SK-N-SH (cell line): ENCODE measurements around the gene SLC30A5. TPM values are rescaled to one million over a fixed set of nuclear protein-coding genes. Genes with fewer than 3 reads are reported as not detected.

Source experiments
- CTCF ChIA-PET: fragments of 300-600, 350-600 bp; formaldehyde crosslinking; extraction: SDS; loops from one replicate; lab custom pipeline; 2021; lab: Yijun Ruan, JAX
- POLR2A ChIA-PET: fragments of 350-600 bp; sonication (Branson Sonifier 250); formaldehyde crosslinking; extraction: SDS; loops from one replicate; lab custom pipeline; 2020; ENCODE audit warnings: antibody characterized with exemption, inconsistent platforms; lab: Yijun Ruan, JAX
- DNase-seq: peaks from one replicate; pipeline ENCODE4 v3.0.0; 2012
- H2AFZ ChIP-seq: fragments of 200-600 bp; sonication (generic); 2 replicates; pipeline ENCODE4 v1.8.1; 2016; ENCODE audit warnings: antibody characterized with exemption, mild to moderate bottlenecking, low read depth
- H3F3A ChIP-seq: fragments of 200-600 bp; sonication (generic); replicated peaks from 2 replicates; pipeline ENCODE3; 2016; ENCODE audit warnings: antibody characterized with exemption, mild to moderate bottlenecking; ENCODE audit not compliant: insufficient read depth
- H3K27ac ChIP-seq, 2 experiments: fragments of 200-500 bp in 1 of 2; fragments of 200-600 bp in 1 of 2; sonication (Bioruptor generic) in 1 of 2; sonication (generic), shearing (Covaris generic) in 1 of 2; 2 replicates each; pipeline versions ENCODE4 v1.5.1 to v1.6.1; 2014 to 2016; ENCODE audit warnings: low read depth in 2 of 2, inconsistent platforms in 1 of 2, low read length in 1 of 2, mild to moderate bottlenecking in 1 of 2, mixed read lengths in 1 of 2
- H3K27me3 ChIP-seq: fragments of 200-600 bp; sonication (generic), shearing (Covaris generic); 2 replicates; pipeline ENCODE4 v1.6.1; 2016; ENCODE audit warnings: mixed run types; ENCODE audit not compliant: insufficient read depth
- H3K36me3 ChIP-seq, 2 experiments: fragments of 200-500 bp in 1 of 2; fragments of 200-600 bp in 1 of 2; sonication (Bioruptor generic) in 1 of 2; sonication (generic) in 1 of 2; replicated peaks in 1 of 2; 2 replicates each; pipeline versions ENCODE3 to v1.5.1; 2014 to 2016; ENCODE audit warnings: low read length in 1 of 2, mild to moderate bottlenecking in 1 of 2; ENCODE audit not compliant: insufficient read depth in 2 of 2, control insufficient read depth in 1 of 2
- H3K4me1 ChIP-seq, 2 experiments: fragments of 200-500 bp in 1 of 2; fragments of 200-600 bp in 1 of 2; sonication (Bioruptor generic) in 1 of 2; sonication (generic), shearing (Covaris generic) in 1 of 2; 2 replicates each; pipeline versions ENCODE4 v1.5.1 to v1.6.1; 2014 to 2016; ENCODE audit warnings: low read depth in 1 of 2, low read length in 1 of 2, mixed run types in 1 of 2; ENCODE audit not compliant: insufficient read depth in 2 of 2, control insufficient read depth in 1 of 2
- H3K4me2 ChIP-seq: fragments of 200-600 bp; sonication (generic), shearing (Covaris generic); 2 replicates; pipeline ENCODE4 v1.6.1; 2017; ENCODE audit warnings: mixed run types
- H3K4me3 ChIP-seq, 2 experiments: fragments of 200-500 bp in 1 of 2; fragments of 200-600 bp in 1 of 2; sonication (Bioruptor generic) in 1 of 2; sonication (generic), shearing (Covaris generic) in 1 of 2; 2 replicates each; pipeline versions ENCODE4 v1.5.1 to v1.8.1; 2014 to 2016; ENCODE audit warnings: low read depth in 2 of 2, inconsistent platforms in 1 of 2, low read length in 1 of 2, mild to moderate bottlenecking in 1 of 2, mixed read lengths in 1 of 2, moderate library complexity in 1 of 2
- H3K79me2 ChIP-seq: fragments of 200-600 bp; sonication (generic); 2 replicates; pipeline ENCODE4 v1.8.1; 2017; ENCODE audit warnings: mild to moderate bottlenecking; ENCODE audit not compliant: insufficient read depth
- H3K9ac ChIP-seq: fragments of 200-600 bp; sonication (generic); 2 replicates; pipeline ENCODE4 v1.6.1; 2017; ENCODE audit warnings: mixed run types
- H3K9me2 ChIP-seq: fragments of 200-600 bp; sonication (generic); 2 replicates; pipeline ENCODE4 v1.6.1; 2017; ENCODE audit warnings: mixed run types
- H3K9me3 ChIP-seq: fragments of 200-600 bp; sonication (generic); 2 replicates; pipeline ENCODE4 v1.6.1; 2017; ENCODE audit warnings: mixed run types, mild to moderate bottlenecking, moderate library complexity
- H4K20me1 ChIP-seq: fragments of 200-600 bp; sonication (generic); 2 replicates; pipeline ENCODE4 v1.6.1; 2017; ENCODE audit warnings: mild to moderate bottlenecking, mixed run types; ENCODE audit not compliant: insufficient read depth
- CTCF ChIP-seq: fragments of 200-600 bp; sonication (generic); IDR thresholded peaks from 2 replicates; pipeline ENCODE4 v1.6.1; 2017; ENCODE audit warnings: antibody characterized with exemption, mild to moderate bottlenecking, moderate library complexity
- EP300 ChIP-seq, 2 experiments: IDR thresholded peaks; 2 replicates each; pipeline versions ENCODE4 v1.4.0 to v1.6.1; 2012; ENCODE audit warnings: borderline replicate concordance in 1 of 2, low read depth in 1 of 2, low read length in 1 of 2
- EZH2phosphoT487 ChIP-seq: fragments of 200-600 bp; sonication (generic); IDR thresholded peaks from 2 replicates; pipeline ENCODE4 v1.6.1; 2017; ENCODE audit warnings: low read depth, mixed run types, mild to moderate bottlenecking, antibody characterized with exemption, moderate library complexity, borderline replicate concordance
- FOSL2 ChIP-seq: IDR thresholded peaks from 2 replicates; pipeline ENCODE4 v1.4.0; 2012; ENCODE audit warnings: low read depth, mild to moderate bottlenecking, moderate library complexity, borderline replicate concordance
- FOXM1 ChIP-seq: IDR thresholded peaks from 2 replicates; pipeline ENCODE4 v1.4.0; 2012; ENCODE audit warnings: low read depth, mild to moderate bottlenecking
- GATA2 ChIP-seq: sonication (generic); formaldehyde crosslinking; IDR thresholded peaks from 2 replicates; pipeline ENCODE4 v1.5.0; 2020; ENCODE audit warnings: mild to moderate bottlenecking, missing genetic modification reagents
- NFIC ChIP-seq: IDR thresholded peaks from 2 replicates; pipeline ENCODE4 v1.4.0; 2012; ENCODE audit warnings: borderline replicate concordance
- RCOR1 ChIP-seq: fragments of 150-350 bp; IDR thresholded peaks from 2 replicates; pipeline ENCODE4 v1.6.1; 2017; ENCODE audit warnings: antibody characterized with exemption, low read length
- RFX5 ChIP-seq: IDR thresholded peaks from 2 replicates; pipeline ENCODE4 v1.6.1; 2012; ENCODE audit warnings: mild to moderate bottlenecking, improper control_type of control experiment, low read length
- RXRA ChIP-seq: IDR thresholded peaks from 2 replicates; pipeline ENCODE4 v1.4.0; 2012; ENCODE audit warnings: low read depth, mild to moderate bottlenecking, borderline replicate concordance
- SIN3A ChIP-seq: IDR thresholded peaks from 2 replicates; pipeline ENCODE4 v1.6.1; 2012; ENCODE audit warnings: low read depth, mild to moderate bottlenecking, low read length, moderate library complexity, borderline replicate concordance
- SMC3 ChIP-seq: IDR thresholded peaks from 2 replicates; pipeline ENCODE4 v1.6.1; 2012; ENCODE audit warnings: low read depth, low read length, improper control_type of control experiment
- TAF1 ChIP-seq: IDR thresholded peaks from 2 replicates; pipeline ENCODE4 v1.6.1; 2012; ENCODE audit warnings: low read depth, mild to moderate bottlenecking, low read length, moderate library complexity, borderline replicate concordance
- TEAD4 ChIP-seq: IDR thresholded peaks from 2 replicates; pipeline ENCODE4 v1.4.0; 2012; ENCODE audit warnings: mild to moderate bottlenecking, borderline replicate concordance; ENCODE audit not compliant: insufficient read depth
- USF2 ChIP-seq: fragments of 150-350 bp; IDR thresholded peaks from 2 replicates; pipeline ENCODE4 v1.6.1; 2017; ENCODE audit warnings: antibody characterized with exemption, low read length, low read depth, borderline replicate concordance
- YY1 ChIP-seq: IDR thresholded peaks from 2 replicates; pipeline ENCODE4 v1.4.0; 2012; ENCODE audit warnings: low read depth, mild to moderate bottlenecking
- ZBTB33 ChIP-seq: IDR thresholded peaks from 2 replicates; pipeline ENCODE4 v1.4.0; 2012; ENCODE audit warnings: low read depth, borderline replicate concordance
- WGBS: methylation state at CpG from one replicate; pipeline ENCODE4 v1.1.6; 2017; ENCODE audit warnings: low lambda C conversion rate; 5-methylcytosine and 5-hydroxymethylcytosine counted together
- polyA plus RNA-seq, 3 experiments: library from polyadenylated mRNA; depleted of rRNA; stranded (reverse); fragments of >200 nt; gene quantifications; 2 replicates each; pipeline ENCODE4 v1.2.3, GENCODE V29; 2012
- TF ChIP-seq, protein P1 (sequence below): IDR thresholded peaks from 2 replicates; pipeline ENCODE4 v1.4.0; 2012; ENCODE audit warnings: low read depth
- TF ChIP-seq, protein P2 (sequence below): fragments of 150-350 bp; IDR thresholded peaks from 2 replicates; pipeline ENCODE4 v1.6.1; 2016; ENCODE audit warnings: mild to moderate bottlenecking, low read depth, low read length
- TF ChIP-seq, protein P3 (sequence below): IDR thresholded peaks from 2 replicates; pipeline ENCODE4 v1.6.1; 2012; ENCODE audit warnings: mild to moderate bottlenecking, low read depth, low read length, moderate library complexity

The SLC30A5 gene
- polyA plus RNA-seq, 1 of the 3 experiments (the other 2 are of a cell fraction): 28.5 TPM

GRCh38 chr5:69050214-69050613 is 43.6 kb upstream of the SLC30A5 start:
- Histone ChIP-seq H3K79me2 (no peaks in the 10 kb centered on the region), H4K20me1 (no peaks in the 10 kb centered on the region), H3F3A (no peaks in the 10 kb centered on the region), H3K4me1 (no peaks in the 10 kb centered on the region; a peak in 1 of 4 replicates), H3K9ac (no peak overlapping the region), H3K4me2 (no peak overlapping the region), H3K9me3 (no peaks in the 10 kb centered on the region), H2AFZ (no peak overlapping the region), H3K27me3 (no peaks in the 10 kb centered on the region), H3K36me3 (no peaks in the 10 kb centered on the region), H3K4me3 (no peak overlapping the region), H3K9me2 (no peaks in the 10 kb centered on the region), H3K27ac (no peak overlapping the region)
- no peak for DNase-seq
- no peak for TF ChIP-seq NFIC
- TF ChIP-seq EZH2phosphoT487: no peak
- no peak for TF ChIP-seq GATA2 (CRISPR knock-in tag)
- no peak for TF ChIP-seq FOXM1
- no peak for TF ChIP-seq FOSL2
- no peak for TF ChIP-seq TEAD4
- no peak for TF ChIP-seq CTCF
- TF ChIP-seq SIN3A: no peak
- TF ChIP-seq, protein P1, sequence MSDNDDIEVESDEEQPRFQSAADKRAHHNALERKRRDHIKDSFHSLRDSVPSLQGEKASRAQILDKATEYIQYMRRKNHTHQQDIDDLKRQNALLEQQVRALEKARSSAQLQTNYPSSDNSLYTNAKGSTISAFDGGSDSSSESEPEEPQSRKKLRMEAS: no peak
- TF ChIP-seq, protein P2, sequence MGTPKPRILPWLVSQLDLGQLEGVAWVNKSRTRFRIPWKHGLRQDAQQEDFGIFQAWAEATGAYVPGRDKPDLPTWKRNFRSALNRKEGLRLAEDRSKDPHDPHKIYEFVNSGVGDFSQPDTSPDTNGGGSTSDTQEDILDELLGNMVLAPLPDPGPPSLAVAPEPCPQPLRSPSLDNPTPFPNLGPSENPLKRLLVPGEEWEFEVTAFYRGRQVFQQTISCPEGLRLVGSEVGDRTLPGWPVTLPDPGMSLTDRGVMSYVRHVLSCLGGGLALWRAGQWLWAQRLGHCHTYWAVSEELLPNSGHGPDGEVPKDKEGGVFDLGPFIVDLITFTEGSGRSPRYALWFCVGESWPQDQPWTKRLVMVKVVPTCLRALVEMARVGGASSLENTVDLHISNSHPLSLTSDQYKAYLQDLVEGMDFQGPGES: no peak
- TF ChIP-seq YY1: no peak
- no peak for TF ChIP-seq TAF1
- no peak for TF ChIP-seq EP300 (IDR thresholded peaks at IDR 0.05; ENCODE audit: borderline replicate concordance in 1 of 2, low read depth in 1 of 2, low read length in 1 of 2)
- no peak for TF ChIP-seq ZBTB33
- TF ChIP-seq RCOR1: no peak
- TF ChIP-seq SMC3: no peak
- no peak for TF ChIP-seq USF2
- TF ChIP-seq, protein P3, sequence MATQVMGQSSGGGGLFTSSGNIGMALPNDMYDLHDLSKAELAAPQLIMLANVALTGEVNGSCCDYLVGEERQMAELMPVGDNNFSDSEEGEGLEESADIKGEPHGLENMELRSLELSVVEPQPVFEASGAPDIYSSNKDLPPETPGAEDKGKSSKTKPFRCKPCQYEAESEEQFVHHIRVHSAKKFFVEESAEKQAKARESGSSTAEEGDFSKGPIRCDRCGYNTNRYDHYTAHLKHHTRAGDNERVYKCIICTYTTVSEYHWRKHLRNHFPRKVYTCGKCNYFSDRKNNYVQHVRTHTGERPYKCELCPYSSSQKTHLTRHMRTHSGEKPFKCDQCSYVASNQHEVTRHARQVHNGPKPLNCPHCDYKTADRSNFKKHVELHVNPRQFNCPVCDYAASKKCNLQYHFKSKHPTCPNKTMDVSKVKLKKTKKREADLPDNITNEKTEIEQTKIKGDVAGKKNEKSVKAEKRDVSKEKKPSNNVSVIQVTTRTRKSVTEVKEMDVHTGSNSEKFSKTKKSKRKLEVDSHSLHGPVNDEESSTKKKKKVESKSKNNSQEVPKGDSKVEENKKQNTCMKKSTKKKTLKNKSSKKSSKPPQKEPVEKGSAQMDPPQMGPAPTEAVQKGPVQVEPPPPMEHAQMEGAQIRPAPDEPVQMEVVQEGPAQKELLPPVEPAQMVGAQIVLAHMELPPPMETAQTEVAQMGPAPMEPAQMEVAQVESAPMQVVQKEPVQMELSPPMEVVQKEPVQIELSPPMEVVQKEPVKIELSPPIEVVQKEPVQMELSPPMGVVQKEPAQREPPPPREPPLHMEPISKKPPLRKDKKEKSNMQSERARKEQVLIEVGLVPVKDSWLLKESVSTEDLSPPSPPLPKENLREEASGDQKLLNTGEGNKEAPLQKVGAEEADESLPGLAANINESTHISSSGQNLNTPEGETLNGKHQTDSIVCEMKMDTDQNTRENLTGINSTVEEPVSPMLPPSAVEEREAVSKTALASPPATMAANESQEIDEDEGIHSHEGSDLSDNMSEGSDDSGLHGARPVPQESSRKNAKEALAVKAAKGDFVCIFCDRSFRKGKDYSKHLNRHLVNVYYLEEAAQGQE: no peak
- no peak for TF ChIP-seq RXRA
- no peak for TF ChIP-seq RFX5
- ChIA-PET POLR2A (no interaction called here), CTCF (interaction anchor here (1.0 to 9.5 kb wide), 3 partner anchors 17 to 764 kb away, joined by 3 to 262 read pairs (median 11); no protein-coding TSS in a partner anchor)
- 85% methylated on average over 3 of the region's 3 CpGs for WGBS
